Medulla oblongata (tissue), 1 donor: ENCODE results near the gene ADCY9.

Source experiments
- DNase-seq: peaks from one replicate; pipeline ENCODE4 v3.0.0-alpha.2; 2015; ENCODE audit errors: extremely low spot score

The ADCY9 gene

GRCh38 chr16:4032768-4033167 is 83.5 kb downstream of the ADCY9 start:
- no peak for DNase-seq

DNA sequence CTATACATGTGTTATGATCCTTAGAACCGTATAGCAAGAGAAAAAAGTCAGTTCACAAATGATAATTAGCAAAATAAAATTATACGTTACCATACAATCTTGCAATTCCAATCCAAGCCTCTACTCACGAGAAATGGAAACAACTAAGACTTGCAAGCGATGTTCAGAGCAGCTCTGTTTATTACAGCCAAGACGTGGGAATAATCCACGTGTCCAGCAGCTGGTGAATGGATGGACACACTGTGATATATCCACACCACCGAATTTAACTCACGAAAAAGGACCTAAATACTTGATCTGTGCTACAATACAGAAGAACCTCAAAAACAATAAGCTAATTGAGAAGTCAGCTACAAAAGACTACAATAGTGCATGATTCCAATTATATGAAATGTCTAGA is 88.1 kb downstream of the ADCY9 start:
- DNase-seq, result no peak

GRCh38 chr16:4026854-4027253 is 89.4 kb downstream of the ADCY9 start:
- DNase-seq, result no peak

GRCh38 chr16:4025428-4025827 is 90.8 kb downstream of the ADCY9 start:
- DNase-seq, result no peak

DNA sequence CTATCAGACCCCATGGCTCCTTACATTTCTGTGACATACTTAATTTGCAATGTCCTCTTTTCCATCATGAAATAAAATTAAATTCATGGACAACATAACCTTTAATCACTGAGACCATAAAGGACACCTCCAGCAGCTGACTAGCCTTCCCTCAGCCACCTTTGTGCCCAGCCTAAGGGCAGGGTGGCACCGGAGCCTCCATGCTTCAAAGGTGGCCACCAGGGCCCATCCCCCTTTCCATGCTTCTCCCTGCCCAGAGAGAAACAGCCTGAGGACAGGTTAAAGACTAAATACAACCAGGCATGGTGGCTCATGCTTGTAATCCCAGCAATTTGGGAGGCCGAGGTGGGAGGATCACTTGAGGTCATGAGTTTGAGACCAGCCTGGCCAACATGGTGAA is 94.3 kb downstream of the ADCY9 start:
- DNase-seq, result no peak

DNA sequence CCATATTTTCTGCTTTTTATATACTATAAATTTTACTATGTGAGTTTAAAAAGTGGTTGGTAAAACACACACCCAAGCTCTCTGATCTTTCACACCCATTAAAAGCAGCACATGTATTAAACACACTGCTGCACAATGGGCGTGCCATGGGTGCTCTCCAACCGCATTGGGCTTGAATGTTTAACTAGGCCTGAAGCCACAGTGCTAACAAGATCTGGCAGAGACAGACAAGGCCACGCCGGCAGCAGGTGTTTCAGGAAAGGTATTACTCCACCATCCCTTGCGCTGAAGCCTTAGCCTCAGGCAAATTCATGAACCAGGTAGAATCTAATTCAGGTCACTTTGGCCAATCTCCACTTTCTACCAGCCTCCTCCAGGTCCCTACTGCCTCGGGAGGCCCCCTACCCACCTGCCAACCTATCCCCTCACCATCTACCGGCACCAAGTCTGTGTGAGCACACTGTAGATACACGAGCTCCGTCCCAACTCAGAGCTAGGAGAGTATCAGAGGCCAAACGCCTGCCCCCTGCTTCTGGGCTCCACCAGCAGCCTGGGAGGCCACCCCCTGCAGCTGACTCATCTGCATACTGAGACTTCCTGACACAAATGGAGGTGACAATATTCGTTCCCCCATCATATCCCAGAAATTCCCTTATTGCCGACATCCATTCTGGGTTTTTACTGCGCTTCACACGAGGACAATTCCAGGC is 95.0 kb downstream of the ADCY9 start:
- DNase-seq, result no peak

DNA sequence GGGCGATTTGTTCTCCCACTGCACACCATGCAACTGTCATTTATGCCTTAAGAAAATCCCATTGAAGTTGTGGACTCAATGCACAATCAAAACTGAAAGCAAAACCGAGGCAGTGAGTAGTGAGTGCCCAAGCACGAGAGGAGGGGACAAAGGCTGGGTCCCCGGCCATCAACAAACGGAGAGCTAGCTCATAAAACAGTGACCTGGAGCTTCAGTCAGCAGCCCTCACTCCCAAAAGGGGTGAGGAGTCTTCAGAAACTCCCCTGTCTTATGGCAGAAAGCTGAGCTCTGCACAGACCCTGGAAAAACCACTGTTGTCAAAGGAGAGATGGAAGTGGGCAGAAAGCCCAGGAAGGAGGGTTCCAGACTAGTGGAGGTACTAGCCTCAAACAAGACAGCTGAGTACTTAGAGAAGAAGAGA is 96.9 kb downstream of the ADCY9 start:
- peak; percentile 42 for DNase-seq

- no peak for DNase-seq
Observed at GRCh38 chr16:4018391-4018790, 97.9 kb downstream of the ADCY9 start.

GRCh38 chr16:4017807-4018206 is 98.4 kb downstream of the ADCY9 start:
- no peak for DNase-seq

GRCh38 chr16:4016658-4017057 is 99.6 kb downstream of the ADCY9 start:
- DNase-seq, result no peak

- DNase-seq, result no peak
Observed at GRCh38 chr16:4016005-4016352, 100.3 kb downstream of the ADCY9 start.

DNA sequence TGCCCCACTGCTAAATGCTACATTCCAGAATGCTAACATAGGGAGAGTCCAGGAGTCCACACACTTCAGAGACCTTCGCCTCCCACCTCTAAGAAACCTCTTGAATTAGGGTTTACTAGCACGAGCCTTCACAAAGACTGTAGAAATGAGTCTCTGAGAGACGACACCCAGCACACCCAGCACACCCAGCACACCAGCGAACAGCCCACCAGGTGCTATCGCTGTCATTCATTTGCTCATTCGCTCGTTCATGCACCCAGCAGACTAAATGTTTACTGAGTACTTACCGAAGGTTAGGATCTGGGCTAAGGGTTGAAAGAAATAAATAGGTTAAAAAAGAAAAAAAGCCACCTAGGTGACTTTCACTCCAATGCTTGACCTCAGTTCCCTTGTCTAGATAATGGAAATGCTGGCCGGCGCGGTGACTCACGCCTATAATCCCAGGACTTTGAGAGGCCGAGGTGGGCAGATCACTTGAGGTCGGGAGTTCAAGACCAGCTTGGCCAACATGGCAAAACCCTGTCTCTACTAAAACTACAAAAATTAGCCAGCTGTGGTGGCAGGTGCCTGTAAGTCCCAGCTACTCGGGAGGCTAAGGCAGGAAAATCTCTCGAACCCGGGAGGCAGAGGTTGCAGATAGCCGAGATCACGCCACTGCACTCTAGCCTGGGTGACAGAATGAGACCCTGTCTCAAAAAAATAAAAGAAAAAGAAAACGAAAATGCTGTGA is 100.8 kb downstream of the ADCY9 start:
- DNase-seq, result no peak

- DNase-seq, result no peak
Observed at GRCh38 chr16:4011940-4012629, 104.2 kb downstream of the ADCY9 start.

- no peak for DNase-seq
Observed at GRCh38 chr16:4011225-4011939, 104.9 kb downstream of the ADCY9 start.

DNA sequence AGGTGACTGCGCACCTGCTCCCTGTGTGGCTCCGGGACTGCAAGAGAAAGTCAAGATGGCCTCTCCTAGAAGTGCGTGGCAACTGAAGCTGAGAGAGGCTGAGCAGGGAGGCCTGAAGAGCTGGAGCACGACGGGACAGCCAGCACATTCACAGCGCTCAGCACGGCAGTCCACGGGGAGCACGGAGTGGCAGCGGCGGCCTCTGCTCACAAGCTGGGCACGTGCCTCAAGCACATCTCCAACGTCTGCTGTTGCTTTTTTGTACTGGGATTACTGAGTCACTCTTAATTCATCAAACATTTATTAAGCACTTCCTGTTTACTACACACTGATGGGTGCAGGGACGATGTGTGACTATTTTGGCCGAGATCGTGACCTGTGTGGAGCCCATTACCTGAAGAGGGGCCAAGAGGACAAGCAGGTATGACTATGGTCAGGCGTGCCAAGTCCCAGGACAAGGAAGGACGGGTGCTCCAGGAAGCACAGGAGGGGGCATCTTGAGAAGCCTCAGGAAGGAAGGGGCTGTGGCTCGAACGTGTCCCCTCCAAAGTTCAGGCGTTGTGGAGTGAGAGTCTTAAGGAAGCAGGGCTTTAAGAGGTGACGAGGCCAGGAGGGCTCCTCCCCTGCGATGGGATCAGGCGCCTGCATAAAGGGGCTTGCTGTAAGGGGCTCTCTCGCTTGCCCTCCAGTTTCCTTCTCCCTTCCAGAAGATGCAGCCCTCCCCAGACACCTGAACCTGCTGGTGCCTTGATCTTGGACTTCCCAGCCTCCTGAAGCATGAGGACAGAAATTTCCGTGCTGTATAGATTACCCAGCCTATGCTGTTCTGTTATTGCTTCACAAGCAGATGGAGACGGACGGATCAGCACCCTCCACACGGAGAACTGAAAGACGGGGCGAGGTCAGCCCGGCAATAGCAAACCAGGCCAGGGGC is 105.8 kb downstream of the ADCY9 start:
- no peak for DNase-seq

DNA sequence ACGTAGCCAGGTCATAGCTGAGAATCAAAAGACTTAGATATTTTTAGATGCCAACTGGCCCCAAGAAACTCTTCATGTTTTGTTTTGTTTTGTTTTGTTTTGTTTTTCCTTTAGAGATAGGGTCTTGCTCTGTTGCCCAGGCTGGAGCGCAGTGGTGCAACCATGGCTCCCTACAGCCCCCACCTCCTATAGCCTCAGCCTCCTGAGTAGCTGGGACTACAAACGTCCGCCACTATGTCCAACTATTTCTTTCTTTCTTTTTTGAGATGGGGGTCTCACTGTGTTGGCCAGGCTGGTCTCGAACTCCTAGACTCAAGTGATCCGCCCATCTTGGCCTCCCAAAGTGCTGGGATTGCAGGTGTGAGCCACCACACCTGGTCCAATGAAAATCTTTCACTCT is 107.1 kb downstream of the ADCY9 start:
- DNase-seq, result no peak

GRCh38 chr16:4008116-4008515 is 108.1 kb downstream of the ADCY9 start:
- DNase-seq, result no peak

DNA sequence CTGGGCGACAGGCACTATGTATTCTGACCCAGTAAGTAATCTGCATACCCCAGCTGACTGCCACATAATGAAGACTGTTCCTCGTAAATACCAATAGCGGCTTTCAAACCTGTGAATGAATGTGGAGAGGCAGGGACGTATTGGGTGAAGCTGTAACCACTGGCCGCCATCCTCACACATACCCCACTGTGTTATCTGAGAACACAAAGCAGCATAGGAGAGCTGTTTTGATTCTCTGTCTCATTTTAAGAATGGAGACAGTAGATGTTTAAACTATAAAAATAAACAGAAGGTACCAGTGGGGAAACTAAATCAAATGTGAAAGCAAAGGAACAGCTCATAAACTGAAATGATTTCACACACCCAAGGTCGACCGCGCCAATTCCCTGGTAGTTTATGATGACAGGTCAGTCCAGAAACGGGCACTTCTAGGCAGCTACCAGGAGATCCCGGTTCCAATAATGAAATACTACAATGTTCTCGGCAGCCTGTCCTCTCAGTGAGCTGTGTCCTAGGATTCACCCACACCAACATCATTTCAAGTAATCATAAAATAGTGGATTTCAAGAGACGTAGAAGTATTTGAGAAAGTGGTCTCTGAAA is 109.7 kb downstream of the ADCY9 start:
- no peak for DNase-seq

DNA sequence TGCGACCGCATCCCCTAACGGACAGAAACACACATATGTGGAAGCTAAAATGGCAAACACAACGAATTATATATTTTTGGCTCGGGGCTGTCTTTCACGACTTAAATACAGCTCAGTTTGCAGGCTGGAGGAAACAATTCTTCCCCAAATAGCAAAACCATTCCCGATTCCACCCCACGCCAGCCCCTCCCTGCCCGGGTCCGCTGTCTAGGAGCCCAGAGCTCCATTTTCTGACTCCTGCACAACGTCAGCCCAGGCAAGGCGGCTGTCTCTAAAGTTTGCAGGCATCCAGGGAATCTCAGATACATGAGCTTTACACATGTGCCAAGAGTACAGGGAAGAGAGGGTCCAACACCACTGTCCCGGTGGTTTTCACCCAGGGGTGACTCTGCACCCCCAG is 110.5 kb downstream of the ADCY9 start:
- no peak for DNase-seq

DNA sequence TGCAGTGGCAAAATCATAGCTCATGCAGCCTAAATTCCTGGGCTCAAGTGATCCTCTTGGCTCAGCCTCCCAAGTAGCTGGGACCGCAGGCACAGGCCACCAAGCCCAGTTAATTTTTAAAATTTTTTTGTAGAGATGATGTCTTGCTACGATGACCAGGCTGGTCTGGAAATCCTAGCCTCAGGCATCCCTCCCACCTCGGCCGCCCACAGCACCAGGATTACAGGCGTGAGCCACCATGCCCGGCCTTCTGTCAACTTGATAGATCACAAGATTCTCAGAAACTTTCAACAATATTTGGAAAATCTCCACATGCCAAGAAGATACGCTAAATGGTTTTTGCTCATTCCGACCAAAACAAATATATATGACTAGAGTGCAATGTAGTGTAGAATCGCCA is 111.0 kb downstream of the ADCY9 start:
- DNase-seq, result no peak

GRCh38 chr16:4004206-4004605 is 112.0 kb downstream of the ADCY9 start:
- DNase-seq, result no peak
